ENCODE data around the gene CYS1. TPM values are rescaled to one million over a fixed set of nuclear protein-coding genes. Genes with fewer than 3 reads are reported as not detected.

Gene CYS1
- polyA plus RNA-seq, 1 experiment = 2.5 TPM

GRCh38 chr2:10083046-10083445, 2.8 kb upstream of the CYS1 start:
- Histone ChIP-seq H3K36me3 (ENCODE audit: control insufficient read depth, insufficient read depth, low read length) (no peaks in the 10 kb centered on the region), H3K4me3 (ENCODE audit: low read depth, low read length) (no peak overlapping the region), H3K27me3 (ENCODE audit: control insufficient read depth, insufficient read depth, low read length) (peaks cover 25% of the 10 kb centered on the region)
- DNase-seq (ENCODE audit: low read depth) = peak; percentile 25
- TF ChIP-seq, protein P1, sequence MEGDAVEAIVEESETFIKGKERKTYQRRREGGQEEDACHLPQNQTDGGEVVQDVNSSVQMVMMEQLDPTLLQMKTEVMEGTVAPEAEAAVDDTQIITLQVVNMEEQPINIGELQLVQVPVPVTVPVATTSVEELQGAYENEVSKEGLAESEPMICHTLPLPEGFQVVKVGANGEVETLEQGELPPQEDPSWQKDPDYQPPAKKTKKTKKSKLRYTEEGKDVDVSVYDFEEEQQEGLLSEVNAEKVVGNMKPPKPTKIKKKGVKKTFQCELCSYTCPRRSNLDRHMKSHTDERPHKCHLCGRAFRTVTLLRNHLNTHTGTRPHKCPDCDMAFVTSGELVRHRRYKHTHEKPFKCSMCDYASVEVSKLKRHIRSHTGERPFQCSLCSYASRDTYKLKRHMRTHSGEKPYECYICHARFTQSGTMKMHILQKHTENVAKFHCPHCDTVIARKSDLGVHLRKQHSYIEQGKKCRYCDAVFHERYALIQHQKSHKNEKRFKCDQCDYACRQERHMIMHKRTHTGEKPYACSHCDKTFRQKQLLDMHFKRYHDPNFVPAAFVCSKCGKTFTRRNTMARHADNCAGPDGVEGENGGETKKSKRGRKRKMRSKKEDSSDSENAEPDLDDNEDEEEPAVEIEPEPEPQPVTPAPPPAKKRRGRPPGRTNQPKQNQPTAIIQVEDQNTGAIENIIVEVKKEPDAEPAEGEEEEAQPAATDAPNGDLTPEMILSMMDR (IDR thresholded peaks at IDR 0.05; ENCODE audit: insufficient read depth, low read depth, low read length) = no peak
- ChIA-PET POLR2A (no interaction called here), CTCF (interaction anchor here (0.9 to 11.7 kb wide), 5 partner anchors 10 to 577 kb away, joined by 3 to 101 read pairs (median 4); no protein-coding TSS in a partner anchor)

DNA sequence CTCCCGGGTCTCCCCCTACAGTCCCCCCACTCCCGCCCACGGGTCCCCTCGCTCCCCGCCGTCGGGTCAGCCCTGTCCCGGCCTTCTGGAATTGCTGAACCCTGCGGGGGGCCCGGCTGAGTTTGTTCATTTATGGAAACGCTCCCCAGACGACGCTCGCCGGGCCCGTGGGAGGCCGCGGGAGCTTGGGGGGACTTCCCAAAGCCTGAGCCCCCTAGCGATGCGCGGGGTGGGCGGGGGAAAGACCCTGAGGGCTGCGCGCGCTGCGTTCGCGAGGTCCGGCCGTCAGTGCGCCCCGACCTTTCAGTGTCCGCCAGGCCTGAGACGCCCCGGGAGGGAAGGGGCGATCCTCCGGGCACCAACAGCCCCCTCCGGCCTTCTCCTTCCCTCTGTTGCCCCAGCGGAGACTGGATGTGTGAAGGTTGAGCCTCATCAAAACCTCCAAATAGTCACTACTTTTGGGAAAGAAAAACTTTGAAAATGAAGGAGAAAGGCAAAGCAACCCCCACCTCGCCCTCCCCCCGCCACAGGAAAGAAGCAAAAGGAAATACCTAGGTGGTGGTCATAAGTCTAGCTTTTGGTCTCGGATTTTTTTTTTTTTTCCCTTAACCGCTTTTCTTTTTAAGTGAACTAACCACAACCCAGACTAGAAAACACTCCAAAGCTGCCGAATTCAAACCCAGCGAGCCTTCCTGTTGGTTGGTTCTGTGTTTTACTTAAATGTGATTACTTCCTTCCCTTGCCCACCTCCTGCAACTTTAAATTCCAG, 509 bp upstream of the CYS1 start:
- POLR2A ChIA-PET = interaction anchor here (0.7 kb wide), 1 partner anchor 352 kb away, joined by 12 read pairs; no protein-coding TSS in a partner anchor
- DNase-seq (ENCODE audit: low read depth) = no peak
- H3K4me3 ChIP-seq (ENCODE audit: low read depth, low read length) = peak overlapping the region; percentile 44
- H3K36me3 ChIP-seq (ENCODE audit: control insufficient read depth, insufficient read depth, low read length) = no peaks in the 10 kb centered on the region
- CTCF ChIA-PET = interaction anchor here (0.6 to 11.7 kb wide), 6 partner anchors 8 to 579 kb away, joined by 3 to 101 read pairs (median 4); no protein-coding TSS in a partner anchor
- H3K27me3 ChIP-seq (ENCODE audit: control insufficient read depth, insufficient read depth, low read length) = peaks cover 23% of the 10 kb centered on the region
- TF ChIP-seq, protein P1 (IDR thresholded peaks at IDR 0.05; ENCODE audit: insufficient read depth, low read depth, low read length) = no peak

DNA sequence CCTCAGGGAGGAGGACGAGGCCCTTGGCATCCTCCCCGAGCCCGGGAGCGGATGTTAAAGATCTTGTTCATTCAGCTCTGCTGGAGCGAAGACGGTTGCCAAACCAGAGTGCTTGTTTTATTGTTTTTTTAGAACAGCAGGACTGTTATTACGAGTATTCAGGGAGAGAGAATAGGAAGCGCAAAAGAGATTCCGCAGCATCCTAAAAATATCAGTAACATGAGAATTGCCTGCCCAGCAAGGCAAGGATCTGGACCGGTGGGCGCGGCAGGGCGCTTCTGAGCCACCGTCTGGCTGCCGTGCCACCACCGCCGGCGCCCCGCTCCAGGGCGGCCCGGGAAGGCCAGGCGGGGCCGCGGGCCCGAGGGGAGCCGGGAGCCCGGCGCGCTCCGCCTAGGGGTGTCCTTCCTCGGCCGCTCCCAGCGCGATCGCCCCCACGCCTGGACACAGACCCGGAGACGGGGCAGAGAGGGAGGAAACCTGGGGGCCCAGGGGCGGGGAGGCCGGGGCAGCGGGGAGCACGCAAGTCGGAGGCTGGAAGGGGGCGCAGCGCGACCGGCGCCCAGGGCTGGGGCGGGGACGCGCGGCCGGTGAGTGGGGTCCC, 843 bp downstream of the CYS1 start:
- ChIA-PET CTCF (interaction anchor here (0.6 to 11.7 kb wide), 8 partner anchors 9 to 356 kb away, joined by 3 to 101 read pairs (median 4); no protein-coding TSS in a partner anchor), POLR2A (no interaction called here)
- peak overlapping the region; percentile 44 for H3K4me3 ChIP-seq (ENCODE audit: low read depth, low read length)
- TF ChIP-seq, protein P1 (IDR thresholded peaks at IDR 0.05; ENCODE audit: insufficient read depth, low read depth, low read length) = no peak
- peak; percentile 27 for DNase-seq (ENCODE audit: low read depth)
- H3K27me3 ChIP-seq (ENCODE audit: control insufficient read depth, insufficient read depth, low read length) = peaks cover 14% of the 10 kb centered on the region
- no peaks in the 10 kb centered on the region for H3K36me3 ChIP-seq (ENCODE audit: control insufficient read depth, insufficient read depth, low read length)

DNA sequence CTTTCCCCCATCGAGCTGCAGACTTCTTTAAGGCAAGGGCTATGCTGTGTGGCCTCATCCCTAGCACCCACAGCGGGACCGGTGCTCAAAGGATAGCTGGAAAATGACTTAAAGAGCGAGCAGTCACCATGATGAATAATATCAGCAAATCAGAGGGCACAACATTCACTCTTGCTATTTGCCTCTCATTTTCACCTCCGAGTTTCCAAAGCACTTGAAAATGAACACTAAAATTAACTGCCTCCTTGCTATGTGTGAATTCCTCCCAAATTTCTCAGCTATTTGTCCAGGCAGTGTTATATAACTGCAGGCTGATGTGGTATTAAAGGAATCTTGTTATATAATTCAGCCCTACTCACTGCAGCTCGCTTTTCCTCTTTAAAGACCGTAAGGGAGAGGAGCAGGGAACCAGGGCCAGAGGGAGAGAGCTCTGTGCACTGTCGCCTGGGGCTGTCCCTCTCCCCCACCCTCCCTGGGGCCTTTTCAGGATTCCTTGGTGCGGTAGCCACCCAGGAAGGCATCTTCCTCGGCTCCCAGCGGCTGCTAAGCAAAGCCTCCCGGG, 1.4 kb downstream of the CYS1 start:
- peak overlapping the region; percentile 44 for H3K4me3 ChIP-seq (ENCODE audit: low read depth, low read length)
- TF ChIP-seq, protein P1 (IDR thresholded peaks at IDR 0.05; ENCODE audit: insufficient read depth, low read depth, low read length) = no peak
- ChIA-PET POLR2A (no interaction called here), CTCF (interaction anchor here (0.6 to 11.7 kb wide), 6 partner anchors 9 to 357 kb away, joined by 3 to 101 read pairs (median 7); no protein-coding TSS in a partner anchor)
- DNase-seq (ENCODE audit: low read depth) = peak; percentile 21
- no peaks in the 10 kb centered on the region for H3K36me3 ChIP-seq (ENCODE audit: control insufficient read depth, insufficient read depth, low read length)
- peaks cover 11% of the 10 kb centered on the region for H3K27me3 ChIP-seq (ENCODE audit: control insufficient read depth, insufficient read depth, low read length)

DNA sequence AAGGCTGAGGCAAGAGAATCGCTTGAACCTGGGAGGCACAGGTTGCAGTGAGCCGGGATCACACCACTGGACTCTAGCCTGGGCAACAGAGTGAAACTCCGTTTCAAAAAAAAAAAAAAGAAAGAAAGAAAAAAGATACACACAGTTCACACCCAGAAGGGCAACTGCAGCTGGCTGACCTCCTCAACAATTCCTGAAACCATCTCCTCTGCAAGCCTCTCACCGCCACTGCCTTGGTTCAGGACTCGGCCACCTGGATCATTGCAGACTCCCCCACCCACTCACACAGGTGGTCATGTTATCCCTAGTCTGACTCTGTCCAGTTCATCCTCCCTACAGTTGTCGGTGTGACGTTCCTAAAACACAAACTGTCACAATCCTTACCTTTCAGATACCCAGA, 2.2 kb downstream of the CYS1 start:
- DNase-seq (ENCODE audit: low read depth) = no peak
- ChIA-PET CTCF (interaction anchor here (2.2 to 9.2 kb wide), 3 partner anchors 19 to 357 kb away, joined by 10 to 118 read pairs (median 11); no protein-coding TSS in a partner anchor), POLR2A (no interaction called here)
- Histone ChIP-seq H3K36me3 (ENCODE audit: control insufficient read depth, insufficient read depth, low read length) (no peaks in the 10 kb centered on the region), H3K4me3 (ENCODE audit: low read depth, low read length) (no peak overlapping the region), H3K27me3 (ENCODE audit: control insufficient read depth, insufficient read depth, low read length) (peaks cover 6% of the 10 kb centered on the region; the same call in 1 of the 2 replicates)
- TF ChIP-seq, protein P1 (IDR thresholded peaks at IDR 0.05; ENCODE audit: insufficient read depth, low read depth, low read length) = no peak

All from BJ (cell line).